Thoracic aorta (tissue), 2 donors: ENCODE measurements around the gene DYNC1I1. TPM values are rescaled to one million over a fixed set of nuclear protein-coding genes. Genes with fewer than 3 reads are reported as not detected.

Experiments
- ATAC-seq: fragments of 150-250 bp; one replicate; pipeline ENCODE4 v1.8.0; 2017; ENCODE audit warnings: low read depth; ENCODE audit not compliant: insufficient number of reproducible peaks, low FRiP score
- DNase-seq: peaks from one replicate; pipeline ENCODE4 v3.0.0-alpha.2; 2020; ENCODE audit warnings: low spot score
- H3K27ac ChIP-seq, 2 donors: fragments of 200-600 bp; sonication (generic); 1 replicate in 1 of 2; 2 replicates in 1 of 2; pipeline ENCODE4 v1.5.1; 2016; ENCODE audit warnings: mild to moderate bottlenecking in 2 of 2, moderate library complexity in 2 of 2
- H3K27me3 ChIP-seq: fragments of 200-600 bp; sonication (generic); replicated peaks from 2 replicates; pipeline ENCODE4 v1.6.0; 2016; ENCODE audit warnings: mild to moderate bottlenecking; ENCODE audit not compliant: insufficient read depth
- H3K36me3 ChIP-seq: fragments of 200-600 bp; sonication (generic); one replicate; pipeline ENCODE4 v1.5.1; 2016
- H3K4me1 ChIP-seq, 2 donors: fragments of 200-600 bp; sonication (generic); 1 replicate in 1 of 2; 2 replicates in 1 of 2; pipeline versions ENCODE4 v1.5.1 to v1.6.0; 2016; ENCODE audit warnings: low read depth in 2 of 2, mild to moderate bottlenecking in 1 of 2; ENCODE audit not compliant: control insufficient read depth in 1 of 2
- H3K4me3 ChIP-seq: fragments of 200-600 bp; sonication (generic); 2 replicates; pipeline ENCODE4 v1.5.1; 2016; ENCODE audit warnings: mild to moderate bottlenecking
- H3K9me3 ChIP-seq: fragments of 200-600 bp; sonication (generic); 2 replicates; pipeline ENCODE4 v1.5.1; 2016
- CTCF ChIP-seq: fragments of 200-600 bp; sonication (generic); IDR thresholded peaks from one replicate; pipeline ENCODE4 v1.5.1; 2019; ENCODE audit warnings: antibody characterized with exemption
- total RNA-seq, 2 donors: library from RNA; depleted of rRNA; stranded (reverse); fragments of >200 nt; gene quantifications; one replicate each; pipeline versions ENCODE4 v1.1.0 to v1.2.3, GENCODE V29; 2016

Gene DYNC1I1
- total RNA-seq, 2 donors from 2014 or later: 24.6 to 69.1 TPM

- Histone ChIP-seq H3K4me3 (no peak overlapping the region), H3K4me1 (no peaks in the 10 kb centered on the region), H3K36me3 (no peaks in the 10 kb centered on the region), H3K9me3 (no peaks in the 10 kb centered on the region), H3K27ac (no peak overlapping the region), H3K27me3 (no peaks in the 10 kb centered on the region)
- TF ChIP-seq CTCF: no peak
- ATAC-seq (no peak), DNase-seq (no peak)
These were observed 253.7 kb downstream of the DYNC1I1 start for GRCh38 chr7:96026010-96026409.

- no peaks in the 10 kb centered on the region for H3K4me1 ChIP-seq
- H3K27me3 ChIP-seq: no peaks in the 10 kb centered on the region
- ATAC-seq (no peak), DNase-seq (no peak)
- no peak for TF ChIP-seq CTCF
- H3K27ac ChIP-seq: no peak overlapping the region
- H3K4me3 ChIP-seq: no peak overlapping the region
- no peaks in the 10 kb centered on the region for H3K9me3 ChIP-seq
- no peaks in the 10 kb centered on the region for H3K36me3 ChIP-seq
These were observed 254.3 kb downstream of the DYNC1I1 start for GRCh38 chr7:96026611-96027010.

- no peaks in the 10 kb centered on the region for H3K27me3 ChIP-seq
- no peak overlapping the region for H3K4me3 ChIP-seq
- H3K4me1 ChIP-seq: no peaks in the 10 kb centered on the region
- no peak overlapping the region for H3K27ac ChIP-seq
- no peaks in the 10 kb centered on the region for H3K9me3 ChIP-seq
- H3K36me3 ChIP-seq: no peaks in the 10 kb centered on the region
- ATAC-seq (no peak), DNase-seq (no peak)
- no peak for TF ChIP-seq CTCF
These were observed 256.4 kb downstream of the DYNC1I1 start for GRCh38 chr7:96028729-96029128.

- H3K9me3 ChIP-seq: no peaks in the 10 kb centered on the region
- ATAC-seq: no peak
These were observed 260.8 kb downstream of the DYNC1I1 start for GRCh38 chr7:96033009-96033598.

More at GRCh38 chr7:96033009-96033598, 260.8 kb downstream of the DYNC1I1 start:
- Histone ChIP-seq H3K36me3 (no peaks in the 10 kb centered on the region), H3K27me3 (no peaks in the 10 kb centered on the region), H3K27ac (no peak overlapping the region), H3K4me3 (no peak overlapping the region), H3K4me1 (peaks cover 0 to 4% of the 10 kb centered on the region in 2 donors)
- DNase-seq: no peak
- TF ChIP-seq CTCF: no peak
